Adrenal gland (tissue), 5 donors: ENCODE data around the gene SYNE4.

Experiments
- CTCF ChIP-seq, 6 experiments: fragments of 450-650 bp in 4 of 6; fragments of 200-600 bp in 2 of 6; sonication (generic) in 1 of 6; IDR thresholded peaks; 1 replicate in 5 of 6; 2 replicates in 1 of 6; pipeline versions ENCODE4 v1.5.1 to v1.8.0; 2016 to 2021; ENCODE audit warnings: antibody characterized with exemption in 6 of 6, mild to moderate bottlenecking in 2 of 6, moderate library complexity in 1 of 6
- POLR2A ChIP-seq, 2 donors: fragments of 450-650 bp; IDR thresholded peaks; one replicate each; pipeline ENCODE4 v1.6.1; 2017; ENCODE audit warnings: antibody characterized with exemption in 2 of 2, mild to moderate bottlenecking in 2 of 2, moderate library complexity in 1 of 2
- donor health status: DM: no; HTN: no; CAD: no.

GRCh38 chr19:36019061-36019670 is 10.6 kb upstream of the SYNE4 start:
- TF ChIP-seq POLR2A (IDR thresholded peaks at IDR 0.05): no peak
- TF ChIP-seq CTCF (IDR thresholded peaks at IDR 0.05): no peak
